GM12873 (cell line): Measurements from ENCODE around the gene UBE2A.

ENCODE experiments used
- TF ChIP-seq, protein P1 (sequence below): IDR thresholded peaks from 2 replicates; pipeline ENCODE4 v1.5.1; 2012; ENCODE audit warnings: low read depth, mild to moderate bottlenecking, moderate library complexity, low read length, control low read depth; ENCODE audit not compliant: insufficient read depth; ENCODE audit errors: missing control alignments

The UBE2A gene

GRCh38 chrX:119617517-119618164 lies 43.3 kb downstream of the UBE2A start:
- TF ChIP-seq, protein P1, sequence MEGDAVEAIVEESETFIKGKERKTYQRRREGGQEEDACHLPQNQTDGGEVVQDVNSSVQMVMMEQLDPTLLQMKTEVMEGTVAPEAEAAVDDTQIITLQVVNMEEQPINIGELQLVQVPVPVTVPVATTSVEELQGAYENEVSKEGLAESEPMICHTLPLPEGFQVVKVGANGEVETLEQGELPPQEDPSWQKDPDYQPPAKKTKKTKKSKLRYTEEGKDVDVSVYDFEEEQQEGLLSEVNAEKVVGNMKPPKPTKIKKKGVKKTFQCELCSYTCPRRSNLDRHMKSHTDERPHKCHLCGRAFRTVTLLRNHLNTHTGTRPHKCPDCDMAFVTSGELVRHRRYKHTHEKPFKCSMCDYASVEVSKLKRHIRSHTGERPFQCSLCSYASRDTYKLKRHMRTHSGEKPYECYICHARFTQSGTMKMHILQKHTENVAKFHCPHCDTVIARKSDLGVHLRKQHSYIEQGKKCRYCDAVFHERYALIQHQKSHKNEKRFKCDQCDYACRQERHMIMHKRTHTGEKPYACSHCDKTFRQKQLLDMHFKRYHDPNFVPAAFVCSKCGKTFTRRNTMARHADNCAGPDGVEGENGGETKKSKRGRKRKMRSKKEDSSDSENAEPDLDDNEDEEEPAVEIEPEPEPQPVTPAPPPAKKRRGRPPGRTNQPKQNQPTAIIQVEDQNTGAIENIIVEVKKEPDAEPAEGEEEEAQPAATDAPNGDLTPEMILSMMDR: peak; percentile 14

- TF ChIP-seq, protein P1: no peak
These were observed 44.1 kb downstream of the UBE2A start for GRCh38 chrX:119618439-119618838.

- TF ChIP-seq, protein P1: no peak
These were observed 48.2 kb downstream of the UBE2A start for GRCh38 chrX:119622356-119623232.

- TF ChIP-seq, protein P1: no peak
These were observed 50.1 kb downstream of the UBE2A start for GRCh38 chrX:119624417-119624816.

DNA sequence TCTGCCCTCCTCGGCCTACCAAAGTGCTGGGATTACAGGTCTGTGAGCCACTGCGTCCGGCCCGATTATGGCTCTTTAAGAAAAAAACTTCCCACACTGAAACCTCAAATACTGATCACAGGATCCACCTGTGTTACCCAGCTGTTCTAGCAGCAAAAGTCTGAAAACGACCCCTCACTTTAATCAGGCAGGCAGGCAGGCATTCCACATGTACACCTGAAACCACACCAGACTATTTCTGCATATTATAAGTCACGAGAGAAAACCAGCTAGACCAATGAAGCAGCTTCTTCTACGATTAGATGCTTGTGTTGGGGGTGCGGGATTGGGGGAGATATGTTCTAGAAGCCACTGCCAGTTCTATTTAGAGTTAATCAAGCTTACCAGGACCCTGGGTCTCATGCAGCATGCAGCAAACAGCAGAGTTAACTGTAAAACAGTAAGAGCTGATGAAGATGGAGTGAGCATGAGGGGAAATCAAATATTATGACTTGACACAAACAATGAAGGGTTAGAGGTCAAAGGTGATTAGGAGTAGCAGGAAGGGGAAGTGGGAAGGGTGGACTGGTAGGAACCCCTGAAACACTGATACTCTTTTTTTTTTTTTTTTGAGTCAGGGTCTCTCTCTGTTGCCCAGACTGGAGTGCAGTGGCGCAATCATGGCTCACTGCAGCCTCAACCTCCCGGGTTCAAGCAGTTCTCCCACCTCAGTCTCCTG lies 50.7 kb downstream of the UBE2A start:
- TF ChIP-seq, protein P1: no peak

DNA sequence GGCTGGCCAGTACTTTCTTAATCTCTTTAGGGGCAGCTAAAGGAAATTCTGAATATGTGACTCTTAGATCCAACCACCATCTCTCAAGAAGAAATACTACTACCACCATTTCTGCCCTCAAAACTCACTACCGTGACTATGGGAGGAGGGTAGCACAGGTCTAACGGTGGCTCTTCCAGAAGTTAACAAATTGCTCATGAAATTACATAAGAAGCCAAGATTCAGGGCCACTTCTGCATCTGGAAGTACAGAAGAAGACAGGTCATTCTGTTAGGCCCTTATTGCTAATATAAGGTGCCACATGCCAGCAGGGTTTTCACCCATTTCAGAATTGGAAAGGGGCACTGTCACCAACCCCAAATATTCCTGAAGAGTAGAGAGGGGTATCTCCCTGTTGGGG lies 51.5 kb downstream of the UBE2A start:
- TF ChIP-seq, protein P1: no peak
